H1 (cell line): ENCODE data around the gene SYNDIG1.

Experiments
- CBX8 ChIP-seq: fragments of 300-800, 300-1000 bp; sonication (generic); IDR thresholded peaks from 2 replicates; pipeline ENCODE4 v1.7.1; 2016; ENCODE audit warnings: low read depth, low read length, borderline replicate concordance
- CEBPB ChIP-seq: IDR thresholded peaks from 2 replicates; pipeline ENCODE4 v1.6.1; 2012; ENCODE audit warnings: low read depth, low read length
- CTCF ChIP-seq, 3 experiments: IDR thresholded peaks; 1 replicate in 2 of 3; 2 replicates in 1 of 3; pipeline versions ENCODE4 v1.5.1 to v1.6.1; 2011; ENCODE audit warnings: low read length in 3 of 3, mild to moderate bottlenecking in 3 of 3, inconsistent platforms in 2 of 3, low read depth in 1 of 3, moderate library complexity in 1 of 3; ENCODE audit not compliant: insufficient read depth in 1 of 3; ENCODE audit errors: control extremely low read depth in 1 of 3
- E2F6 ChIP-seq: IDR thresholded peaks from 2 replicates; pipeline ENCODE4 v1.6.1; 2012; ENCODE audit warnings: inconsistent platforms
- EZH2 ChIP-seq: fragments of 200-600 bp; sonication (generic); IDR thresholded peaks from 2 replicates; pipeline ENCODE4 v1.7.1; 2012; ENCODE audit warnings: low read depth, mild to moderate bottlenecking, moderate library complexity, low read length, inconsistent platforms; ENCODE audit not compliant: severe bottlenecking
- JUN ChIP-seq: IDR thresholded peaks from 2 replicates; pipeline ENCODE4 v1.6.1; 2011; ENCODE audit warnings: low read depth, mild to moderate bottlenecking, improper control_type of control experiment, low read length
- POLR2A ChIP-seq, 2 experiments: IDR thresholded peaks; 1 replicate in 1 of 2; 2 replicates in 1 of 2; pipeline ENCODE4 v1.6.1; 2011; ENCODE audit warnings: low read depth in 2 of 2, low read length in 2 of 2, mild to moderate bottlenecking in 2 of 2; ENCODE audit errors: control extremely low read depth in 1 of 2
- POLR2AphosphoS5 ChIP-seq: IDR thresholded peaks from 2 replicates; pipeline ENCODE4 v1.6.1; 2011; ENCODE audit warnings: low read depth, low read length
- RAD21 ChIP-seq, 2 experiments: IDR thresholded peaks in 1 of 2; conservative IDR thresholded peaks in 1 of 2; 2 replicates each; pipeline ENCODE4 v1.6.1; 2011; ENCODE audit warnings: low read depth in 2 of 2, low read length in 2 of 2, improper control_type of control experiment in 1 of 2, inconsistent platforms in 1 of 2, mild to moderate bottlenecking in 1 of 2, moderate library complexity in 1 of 2
- RNF2 ChIP-seq: fragments of 200-900, 300-1000 bp; sonication (generic); IDR thresholded peaks from 2 replicates; pipeline ENCODE4 v1.7.1; 2016; ENCODE audit warnings: borderline replicate concordance, low read depth, mild to moderate bottlenecking, antibody characterized with exemption, low read length; ENCODE audit not compliant: poor library complexity, severe bottlenecking; ENCODE audit errors: missing control alignments
- SRF ChIP-seq: IDR thresholded peaks from 2 replicates; pipeline ENCODE4 v1.6.1; 2011; ENCODE audit warnings: mild to moderate bottlenecking, low read depth, low read length, moderate library complexity
- TCF12 ChIP-seq: IDR thresholded peaks from 2 replicates; pipeline ENCODE4 v1.6.1; 2011; ENCODE audit warnings: low read depth, mild to moderate bottlenecking, low read length
- ZNF274 ChIP-seq: IDR thresholded peaks from 2 replicates; pipeline ENCODE4 v1.7.0; 2012; ENCODE audit warnings: low read length, borderline replicate concordance; ENCODE audit errors: extremely low read depth

- TF ChIP-seq RNF2 (no peak), CBX8 (no peak), ZNF274 (no peak), EZH2 (no peak), CTCF (IDR thresholded peaks at IDR 0.05; ENCODE audit: control extremely low read depth in 1 of 3, insufficient read depth in 1 of 3, low read depth in 1 of 3, low read length in 3 of 3) (no peak), POLR2AphosphoS5 (no peak), JUN (no peak), TCF12 (no peak), CEBPB (no peak), POLR2A (IDR thresholded peaks at IDR 0.05; ENCODE audit: control extremely low read depth in 1 of 2, low read depth in 2 of 2, low read length in 2 of 2) (no peak), E2F6 (no peak), RAD21 (IDR thresholded peaks at IDR 0.05 in 1 of 2, conservative IDR thresholded peaks at IDR 0.05 in 1 of 2; ENCODE audit: low read depth in 2 of 2, low read length in 2 of 2) (no peak), SRF (no peak)
These were observed 157.9 kb downstream of the SYNDIG1 start for GRCh38 chr20:24627291-24627690.
